Adrenal gland (tissue), 12 donors: Measurements from ENCODE around the gene ARHGEF28. TPM values are rescaled to one million over a fixed set of nuclear protein-coding genes. Genes with fewer than 3 reads are reported as not detected.

Experiments
- DNase-seq, 7 donors: peaks; one replicate each; pipeline ENCODE4 v3.0.0-alpha.2; 2019 to 2020
- H3K27ac ChIP-seq, 5 donors: fragments of 200-600 bp; sonication (generic) in 4 of 5; 1 replicate in 3 of 5; 2 replicates in 2 of 5; pipeline versions ENCODE4 v1.5.1 to v1.8.0; 2016 to 2020; ENCODE audit warnings: mild to moderate bottlenecking in 1 of 5
- H3K27me3 ChIP-seq: fragments of 200-600 bp; 2 replicates; pipeline ENCODE4 v1.8.0; 2021
- H3K36me3 ChIP-seq, 2 donors: fragments of 200-600 bp; replicated peaks in 1 of 2; 1 replicate in 1 of 2; 2 replicates in 1 of 2; pipeline versions ENCODE4 v1.5.1 to v1.8.0; 2018 to 2022
- H3K4me1 ChIP-seq, 2 donors: fragments of 200-600 bp; replicated peaks in 1 of 2; 1 replicate in 1 of 2; 2 replicates in 1 of 2; pipeline versions ENCODE4 v1.5.1 to v1.8.0; 2018 to 2021
- H3K4me3 ChIP-seq, 4 donors: fragments of 200-600 bp; sonication (generic) in 3 of 4; one replicate each; pipeline ENCODE4 v1.5.1; 2016 to 2018
- H3K9me3 ChIP-seq, 3 donors: fragments of 200-600 bp; sonication (generic) in 1 of 3; replicated peaks in 1 of 3; 1 replicate in 2 of 3; 2 replicates in 1 of 3; pipeline versions ENCODE4 v1.5.1 to v1.8.0; 2016 to 2021
- CTCF ChIP-seq, 6 experiments: fragments of 450-650 bp in 4 of 6; fragments of 200-600 bp in 2 of 6; sonication (generic) in 1 of 6; IDR thresholded peaks; 1 replicate in 5 of 6; 2 replicates in 1 of 6; pipeline versions ENCODE4 v1.5.1 to v1.8.0; 2016 to 2021; ENCODE audit warnings: antibody characterized with exemption in 6 of 6, mild to moderate bottlenecking in 2 of 6, moderate library complexity in 1 of 6
- POLR2A ChIP-seq, 2 donors: fragments of 450-650 bp; IDR thresholded peaks; one replicate each; pipeline ENCODE4 v1.6.1; 2017; ENCODE audit warnings: antibody characterized with exemption in 2 of 2, mild to moderate bottlenecking in 2 of 2, moderate library complexity in 1 of 2
- WGBS, 4 donors: extraction: QIAGEN DNeasy Blood & Tissue Kit in 2 of 4; methylation state at CpG; one replicate each; pipeline versions ENCODE4 v1.1.5 to v1.1.7; 2013 to 2017; 5-methylcytosine and 5-hydroxymethylcytosine counted together
- intact Hi-C, 2 donors: fragments of 100-400 bp; cut with DNase I; formaldehyde crosslinking; loops; one replicate each; pipeline versions ENCODE4 v1.14.1 to v1.15.0; 2022 to 2023
- polyA plus RNA-seq, 3 donors: library from polyadenylated mRNA; stranded (reverse); fragments of 200-250 nt in 2 of 3; fragments of 350-450 nt in 1 of 3; fragmentation: Illumina TruSeq in 1 of 3; extraction: RNeasy Lipid Tissue Mini Kit (QIAGEN cat#74804) in 1 of 3; gene quantifications; one replicate each; pipeline ENCODE4 v1.2.3, GENCODE V29; 2013 to 2014
- total RNA-seq, 9 donors: library from RNA; depleted of rRNA in 4 of 9; stranded (reverse); fragments of >200 nt in 4 of 9; fragments of 120-200 nt in 1 of 9; fragmentation: NEBNext Ultra II Directional in 1 of 9; extraction: Animal tissue kit (Norgen Biotek cat#: 25700) in 1 of 9; gene quantifications; one replicate each; pipeline versions ENCODE4 v1.1.0 to v1.2.4, GENCODE V29; 2013 to 2023
- donor health status: healthy with polysubstance abuse.
- donor health status: Bipolar disorder and iron deficiency.
- donor health status: DM: yes; HTN: yes; CAD: no.
- donor health status: DM: no; HTN: no; CAD: no.
- donor health status: DM: no; HTN: no; CAD: no.
- donor health status: DM: yes; HTN: yes; CAD: no.

The ARHGEF28 gene
- total and polyA plus RNA-seq, 12 donors = 25.3 to 138 (median 42.4) TPM

- TF ChIP-seq POLR2A (IDR thresholded peaks at IDR 0.05) = no peak
- TF ChIP-seq CTCF (IDR thresholded peaks at IDR 0.05) = no peak
- Histone ChIP-seq H3K9me3 (no peaks in the 10 kb centered on the region), H3K27me3 (no peaks in the 10 kb centered on the region), H3K36me3 (no peaks in the 10 kb centered on the region), H3K27ac (no peak overlapping the region), H3K4me1 (peaks cover 23 to 40% of the 10 kb centered on the region in 2 donors), H3K4me3 (no peak overlapping the region)
- no peak for DNase-seq
- 85 to 96% (median 87%) methylated on average over 2 of the region's 2 CpGs for WGBS, 4 donors
- intact Hi-C loops = no loop called here
Observed at GRCh38 chr5:73746608-73747007, 120.6 kb downstream of the ARHGEF28 start.

- 56 to 66% (median 62%) methylated on average over 7 of the region's 7 CpGs for WGBS, 4 donors
- H3K4me3 ChIP-seq = no peak overlapping the region
- no peak for TF ChIP-seq CTCF (IDR thresholded peaks at IDR 0.05)
- H3K27me3 ChIP-seq = no peaks in the 10 kb centered on the region
- intact Hi-C loops = no loop called here
- H3K36me3 ChIP-seq = no peaks in the 10 kb centered on the region
- H3K27ac ChIP-seq = peak overlapping the region in 3 of 5 donors; percentile 17 to 77 (median 56)
- H3K4me1 ChIP-seq = peaks cover 23 to 40% of the 10 kb centered on the region in 2 donors
- no peaks in the 10 kb centered on the region for H3K9me3 ChIP-seq
- no peak for DNase-seq
Observed at GRCh38 chr5:73747696-73748380, 121.8 kb downstream of the ARHGEF28 start.

- H3K27me3 ChIP-seq = no peaks in the 10 kb centered on the region
- H3K4me3 ChIP-seq = no peak overlapping the region
- peak in 6 of 7 donors; percentile 35 to 69 (median 47) for DNase-seq
- no peaks in the 10 kb centered on the region for H3K9me3 ChIP-seq
- intact Hi-C loops = no loop called here
- H3K27ac ChIP-seq = peak overlapping the region in 4 of 5 donors; percentile 14 to 77 (median 38)
- H3K4me1 ChIP-seq = peaks cover 23 to 40% of the 10 kb centered on the region in 2 donors
- TF ChIP-seq CTCF (IDR thresholded peaks at IDR 0.05) = no peak
- no peak for TF ChIP-seq POLR2A (IDR thresholded peaks at IDR 0.05)
- WGBS, 4 donors = 32 to 61% (median 50%) methylated on average over 10 to 11 of the region's 11 CpGs
- H3K36me3 ChIP-seq = peaks cover 0 to 7% of the 10 kb centered on the region in 2 donors
Observed at GRCh38 chr5:73748510-73749400, 122.8 kb downstream of the ARHGEF28 start.
